ENCODE data around the gene WDR55. TPM values are rescaled to one million over a fixed set of nuclear protein-coding genes. Genes with fewer than 3 reads are reported as not detected.

Gene WDR55
- total RNA-seq, 4 donors from 2014 or later, result 33.3 to 76.6 (median 36.1) TPM

GRCh38 chr5:140678993-140679392 lies 14.3 kb downstream of the WDR55 start:
- TF ChIP-seq POLR2A (IDR thresholded peaks at IDR 0.05), result no peak
- TF ChIP-seq, protein P1, sequence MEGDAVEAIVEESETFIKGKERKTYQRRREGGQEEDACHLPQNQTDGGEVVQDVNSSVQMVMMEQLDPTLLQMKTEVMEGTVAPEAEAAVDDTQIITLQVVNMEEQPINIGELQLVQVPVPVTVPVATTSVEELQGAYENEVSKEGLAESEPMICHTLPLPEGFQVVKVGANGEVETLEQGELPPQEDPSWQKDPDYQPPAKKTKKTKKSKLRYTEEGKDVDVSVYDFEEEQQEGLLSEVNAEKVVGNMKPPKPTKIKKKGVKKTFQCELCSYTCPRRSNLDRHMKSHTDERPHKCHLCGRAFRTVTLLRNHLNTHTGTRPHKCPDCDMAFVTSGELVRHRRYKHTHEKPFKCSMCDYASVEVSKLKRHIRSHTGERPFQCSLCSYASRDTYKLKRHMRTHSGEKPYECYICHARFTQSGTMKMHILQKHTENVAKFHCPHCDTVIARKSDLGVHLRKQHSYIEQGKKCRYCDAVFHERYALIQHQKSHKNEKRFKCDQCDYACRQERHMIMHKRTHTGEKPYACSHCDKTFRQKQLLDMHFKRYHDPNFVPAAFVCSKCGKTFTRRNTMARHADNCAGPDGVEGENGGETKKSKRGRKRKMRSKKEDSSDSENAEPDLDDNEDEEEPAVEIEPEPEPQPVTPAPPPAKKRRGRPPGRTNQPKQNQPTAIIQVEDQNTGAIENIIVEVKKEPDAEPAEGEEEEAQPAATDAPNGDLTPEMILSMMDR (IDR thresholded peaks at IDR 0.05), result no peak
- no peak for TF ChIP-seq POLR2AphosphoS5 (IDR thresholded peaks at IDR 0.05)
- TF ChIP-seq EP300 (IDR thresholded peaks at IDR 0.05; ENCODE audit: low read depth), result no peak

DNA sequence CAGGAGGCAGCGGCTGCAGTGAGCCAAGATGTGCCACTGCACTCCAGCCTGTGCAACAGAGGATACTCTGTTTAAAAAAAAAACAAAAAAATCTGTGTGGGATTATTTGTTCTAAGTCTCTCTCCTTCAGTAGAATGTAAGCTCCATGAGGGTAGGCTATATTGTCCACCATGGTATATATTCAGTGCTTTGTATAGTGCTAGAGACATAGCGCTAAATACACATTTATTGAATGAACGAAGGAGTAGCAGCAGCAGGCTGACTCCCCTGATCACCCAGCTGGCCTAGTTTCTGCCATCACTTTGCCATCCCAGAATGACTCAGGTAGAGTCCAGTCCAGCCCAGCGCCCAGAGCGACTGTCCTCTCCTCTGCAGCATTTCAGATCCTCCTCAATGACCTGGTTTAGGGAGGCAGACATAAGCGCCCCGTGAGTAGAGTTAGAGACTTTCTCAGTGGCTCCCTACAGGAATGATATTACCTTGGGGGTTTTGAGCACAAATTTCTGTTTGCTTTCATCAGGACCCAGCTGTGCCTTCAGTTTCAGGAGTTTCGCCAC lies 25.8 kb downstream of the WDR55 start:
- DNase-seq, result peak; percentile 17
- Histone ChIP-seq H3K36me3 (peaks cover 0 to 36% (median 13%) of the 10 kb centered on the region in 4 donors), H3K4me1 (peaks cover 14 to 30% (median 16%) of the 10 kb centered on the region in 4 donors), H3K4me3 (peak overlapping the region; percentile 64 to 75 (median 70)), H3K27me3 (no peaks in the 10 kb centered on the region), H3K27ac (peak overlapping the region; percentile 89 to 94 (median 92)), H3K9me3 (no peaks in the 10 kb centered on the region)
- intact Hi-C loops (cut with DNase I; ENCODE audit: low total_unique reads), result no loop called here
- TF ChIP-seq, protein P1 (IDR thresholded peaks at IDR 0.05), result no peak
- TF ChIP-seq POLR2AphosphoS5 (IDR thresholded peaks at IDR 0.05), result peak in 1 of 3 donors; percentile 14
- 41 to 76% methylated on average over 4 to 8 of the region's 8 CpGs for WGBS, 2 donors (ENCODE audit: low coverage in 1 of 2)
- in situ Hi-C loops (cut with MboI; ENCODE audit: low pct_ligation_motif_present in 1 of 4, low pct_unique_long_range_greater_than_20kb in 1 of 4, low sequenced_read_pairs in 3 of 4), result loop anchor here in 1 of 4 donors (25.0 kb wide), 1 partner anchor 278 kb away; the partner anchor contains the start of gene ANKHD1

More at GRCh38 chr5:140678993-140679392, 14.3 kb downstream of the WDR55 start:
- Histone ChIP-seq H3K27me3 (no peaks in the 10 kb centered on the region), H3K9me3 (no peaks in the 10 kb centered on the region), H3K4me1 (peaks cover 0 to 12% (median 0%) of the 10 kb centered on the region in 4 donors), H3K36me3 (peaks cover 0 to 27% (median 7%) of the 10 kb centered on the region in 4 donors), H3K27ac (no peak overlapping the region), H3K4me3 (no peak overlapping the region)
- WGBS, 2 donors (ENCODE audit: low coverage in 1 of 2), result 93 to 97% methylated on average over 7 of the region's 7 CpGs
- no peak for DNase-seq
- intact Hi-C loops (cut with DNase I; ENCODE audit: low total_unique reads) (no loop called here), in situ Hi-C loops (cut with MboI; ENCODE audit: low pct_ligation_motif_present in 1 of 4, low pct_unique_long_range_greater_than_20kb in 1 of 4, low sequenced_read_pairs in 3 of 4) (loop anchor here in 1 of 4 donors (25.0 kb wide), 1 partner anchor 267 kb away; the partner anchor contains the start of gene ANKHD1)

DNA sequence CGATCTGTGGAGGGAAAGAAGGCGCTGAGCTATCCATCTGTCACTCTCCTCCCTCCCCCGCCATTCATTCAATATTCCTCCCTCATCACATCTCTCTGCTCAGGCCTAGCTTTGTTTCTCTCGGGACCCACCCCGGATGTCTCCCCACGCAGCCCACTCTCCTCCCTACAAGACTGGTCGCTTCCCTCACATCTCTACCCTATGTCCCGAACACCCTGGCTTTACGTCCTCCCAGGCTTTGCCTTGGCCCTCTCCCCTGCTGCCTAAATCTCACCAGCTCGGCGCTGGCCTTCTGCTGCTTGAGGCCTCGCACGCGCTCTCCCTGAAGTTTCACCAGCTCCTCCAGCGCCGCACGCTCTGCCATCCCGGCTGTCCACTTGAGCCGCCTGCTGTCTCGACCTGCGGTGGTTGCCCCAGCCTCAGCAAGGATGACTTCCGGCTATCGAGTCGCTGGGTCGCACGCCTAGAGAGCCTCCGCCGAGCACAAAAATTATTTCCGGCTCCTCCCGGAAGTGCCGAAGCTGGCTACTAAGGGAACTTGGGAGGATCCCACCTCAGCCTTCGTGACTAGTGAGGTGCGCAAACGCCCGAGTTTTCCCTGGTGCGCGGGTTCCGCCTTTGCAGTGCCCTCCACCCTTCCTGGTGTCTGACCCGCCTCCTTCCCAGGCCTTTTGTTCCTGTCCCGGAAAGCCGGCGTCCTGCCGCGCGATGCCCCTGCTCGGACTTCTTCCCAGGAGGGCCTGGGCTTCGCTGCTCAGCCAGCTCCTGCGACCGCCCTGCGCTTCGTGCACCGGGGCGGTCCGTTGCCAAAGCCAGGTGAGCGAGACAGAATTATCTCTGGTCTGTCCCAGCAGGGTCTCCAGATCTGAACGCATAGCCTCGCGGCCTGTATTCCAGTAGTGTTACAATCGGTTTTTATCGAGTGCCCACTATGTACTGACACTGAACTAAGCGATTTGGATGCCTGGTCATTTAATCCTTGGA lies 26.5 kb downstream of the WDR55 start, which contains the start of the genes HARS1 and HARS2:
TSS of gene HARS1 (minus strand) at position 430 of the 984 bp plus-strand sequence. CDS start at position 364, 66 bp downstream.
TSS of gene HARS2 (plus strand) at position 515 of the 984 bp plus-strand sequence. CDS start at position 709, 194 bp downstream.
- in situ Hi-C loops (cut with MboI; ENCODE audit: low pct_ligation_motif_present in 1 of 4, low pct_unique_long_range_greater_than_20kb in 1 of 4, low sequenced_read_pairs in 3 of 4), result loop anchor here in 1 of 4 donors (25.0 kb wide), 1 partner anchor 279 kb away; the partner anchor contains the start of gene ANKHD1
- Histone ChIP-seq H3K27ac (peak within 1 kb of the TSS; percentile 89 to 94 (median 92)), H3K27me3 (no peaks in the 10 kb centered on the region), H3K9me3 (no peaks in the 10 kb centered on the region), H3K4me3 (peak within 1 kb of the TSS; percentile 64 to 75 (median 70)), H3K36me3 (peaks cover 0 to 44% (median 17%) of the 10 kb centered on the region in 4 donors), H3K4me1 (peaks cover 14 to 30% (median 16%) of the 10 kb centered on the region in 4 donors)
- WGBS, 2 donors (ENCODE audit: low coverage in 1 of 2), result 0 to 1% methylated on average over 2 to 61 of the region's 61 CpGs
- DNase-seq, result peak; percentile 94
- TF ChIP-seq, protein P1 (IDR thresholded peaks at IDR 0.05), result no peak
- TF ChIP-seq EP300 (IDR thresholded peaks at IDR 0.05; ENCODE audit: low read depth), result no peak
- TF ChIP-seq POLR2A (IDR thresholded peaks at IDR 0.05), result peak; percentile 75
- peak; percentile 71 to 87 (median 81) for TF ChIP-seq POLR2AphosphoS5 (IDR thresholded peaks at IDR 0.05)
- intact Hi-C loops (cut with DNase I; ENCODE audit: low total_unique reads), result no loop called here
